Measurements from ENCODE around the gene FCER1G.

The FCER1G gene

DNA sequence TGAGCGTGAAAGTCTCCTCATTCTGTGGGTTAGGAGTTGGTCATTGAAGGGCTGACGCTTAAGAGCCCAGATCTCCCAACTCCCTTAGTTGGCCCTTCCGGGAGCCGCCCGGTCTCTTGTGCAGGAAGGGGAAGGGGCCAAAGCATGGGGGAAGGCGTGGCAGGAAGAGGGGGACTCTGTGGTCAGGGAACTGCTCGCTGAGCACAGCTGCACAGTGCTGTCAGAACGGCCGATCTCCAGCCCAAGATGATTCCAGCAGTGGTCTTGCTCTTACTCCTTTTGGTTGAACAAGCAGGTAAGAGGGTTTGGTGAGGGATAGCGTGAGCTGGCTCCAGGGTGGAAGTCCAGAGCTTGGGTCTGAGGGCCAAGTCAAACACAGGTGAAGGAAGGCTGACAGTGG is at the start of gene FCER1G:
FCER1G (plus strand) TSS at position 220 of the 400 bp plus-strand sequence; CDS start at position 247, 27 bp downstream.
- no peak for DNase-seq (ENCODE audit: low read depth, low spot score)

DNA sequence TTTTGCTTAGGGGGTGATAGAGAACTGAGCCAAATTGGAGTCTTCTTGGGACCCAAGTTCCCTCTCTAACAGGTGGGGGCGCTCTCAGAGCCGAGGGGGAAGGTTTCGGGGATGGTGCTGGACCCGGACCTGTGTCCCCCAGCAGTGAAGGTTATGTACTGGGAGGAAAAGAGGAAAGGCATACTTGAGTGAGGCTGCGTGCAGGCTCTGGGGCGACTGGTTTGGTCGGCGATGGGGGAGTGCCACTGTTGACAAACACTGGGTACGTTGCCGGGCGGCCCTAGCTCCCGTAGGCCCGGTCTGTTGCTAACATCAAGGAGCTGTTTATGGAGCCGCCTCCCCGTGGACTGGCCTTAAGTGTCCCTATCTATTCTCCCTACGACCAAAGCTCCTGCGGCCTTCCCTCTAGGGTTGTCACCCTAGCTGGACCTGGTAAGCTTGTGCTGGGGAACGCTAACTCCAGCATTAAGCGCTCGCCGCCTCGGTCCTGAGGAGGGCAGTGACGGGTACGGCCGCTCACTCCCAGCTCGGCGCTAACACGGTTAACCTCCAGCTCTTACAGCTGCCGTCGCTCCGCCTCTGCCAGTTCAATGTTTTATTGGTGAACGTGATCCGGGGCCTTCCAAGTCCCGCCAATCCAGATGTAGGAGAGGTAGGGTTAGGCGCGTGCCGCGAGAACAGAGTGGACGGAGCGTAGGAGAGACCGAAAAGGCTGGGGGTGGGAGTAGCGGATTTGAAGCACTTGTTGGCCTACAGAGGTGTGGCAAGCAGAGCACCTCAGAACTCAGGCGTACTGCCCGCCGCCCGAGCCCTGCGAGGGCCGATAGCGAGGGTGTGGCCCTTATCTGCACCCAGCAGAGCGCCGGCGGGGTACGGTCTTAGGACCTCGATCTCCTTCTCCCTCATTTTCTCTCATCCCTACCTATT is 49.1 kb upstream of the FCER1G start, which contains the start of gene PPOX:
PPOX (plus strand) TSS at position 685 of the 927 bp plus-strand sequence. CDS start 422 bp downstream, outside the sequence.
- DNase-seq (ENCODE audit: low read depth, low spot score): peak; percentile 98

DNA sequence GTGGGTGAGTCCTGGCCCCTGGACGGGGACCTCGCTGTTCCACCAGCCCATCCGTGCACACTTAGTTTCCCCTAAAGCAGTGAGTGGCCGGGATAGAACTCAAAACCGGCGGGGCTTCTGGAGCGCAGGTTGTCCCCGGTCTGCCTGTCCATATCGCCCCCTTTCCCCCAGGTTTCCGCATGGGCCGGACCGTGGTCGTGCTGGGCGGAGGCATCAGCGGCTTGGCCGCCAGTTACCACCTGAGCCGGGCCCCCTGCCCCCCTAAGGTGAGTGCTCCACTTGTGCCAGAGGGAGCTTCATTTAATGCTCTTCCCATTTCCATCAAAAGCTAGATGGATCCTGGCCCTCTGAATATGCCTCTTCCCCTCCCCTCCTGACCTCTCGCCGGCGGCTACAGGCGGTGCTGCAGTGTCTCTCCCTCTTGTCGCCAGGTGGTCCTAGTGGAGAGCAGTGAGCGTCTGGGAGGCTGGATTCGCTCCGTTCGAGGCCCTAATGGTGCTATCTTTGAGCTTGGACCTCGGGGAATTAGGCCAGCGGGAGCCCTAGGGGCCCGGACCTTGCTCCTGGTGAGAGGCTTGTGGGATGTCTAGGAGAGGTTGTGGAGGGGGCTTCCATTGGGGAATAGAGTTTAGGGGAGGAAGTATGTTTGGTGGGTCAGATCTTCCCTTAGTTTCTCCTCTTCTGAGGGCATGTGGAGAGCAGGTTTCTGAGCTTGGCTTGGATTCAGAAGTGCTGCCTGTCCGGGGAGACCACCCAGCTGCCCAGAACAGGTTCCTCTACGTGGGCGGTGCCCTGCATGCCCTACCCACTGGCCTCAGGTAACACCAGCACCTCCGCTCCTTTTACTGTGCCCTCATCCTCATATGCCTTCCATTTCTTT is 48.2 kb upstream of the FCER1G start:
- peak; percentile 68 for DNase-seq (ENCODE audit: low read depth, low spot score)

GRCh38 chr1:161168906-161169305 is 46.2 kb upstream of the FCER1G start:
- DNase-seq (ENCODE audit: low read depth, low spot score): no peak

DNA sequence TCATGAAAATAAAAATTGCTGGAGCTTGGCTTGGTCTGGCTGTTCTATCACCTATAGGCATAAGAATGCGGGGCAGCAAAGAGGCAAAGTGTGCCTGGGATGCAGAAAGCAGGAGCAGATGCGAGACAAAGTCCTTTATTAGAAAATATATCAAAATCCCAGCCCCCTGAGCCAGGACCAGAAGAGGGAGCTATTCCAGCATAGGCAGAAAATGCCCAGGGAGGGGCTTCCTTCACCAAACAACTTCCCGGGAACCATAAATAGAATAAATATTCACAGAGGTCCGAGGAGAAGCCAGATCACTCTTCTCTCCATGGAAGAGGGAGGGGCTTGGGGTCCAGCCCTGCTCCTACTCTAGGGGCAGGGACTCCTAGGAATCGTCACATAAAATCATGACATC is 43.9 kb upstream of the FCER1G start:
- no peak for DNase-seq (ENCODE audit: low read depth, low spot score)

- DNase-seq (ENCODE audit: low read depth, low spot score): no peak
These were observed 43.4 kb upstream of the FCER1G start for GRCh38 chr1:161171696-161172095.

DNA sequence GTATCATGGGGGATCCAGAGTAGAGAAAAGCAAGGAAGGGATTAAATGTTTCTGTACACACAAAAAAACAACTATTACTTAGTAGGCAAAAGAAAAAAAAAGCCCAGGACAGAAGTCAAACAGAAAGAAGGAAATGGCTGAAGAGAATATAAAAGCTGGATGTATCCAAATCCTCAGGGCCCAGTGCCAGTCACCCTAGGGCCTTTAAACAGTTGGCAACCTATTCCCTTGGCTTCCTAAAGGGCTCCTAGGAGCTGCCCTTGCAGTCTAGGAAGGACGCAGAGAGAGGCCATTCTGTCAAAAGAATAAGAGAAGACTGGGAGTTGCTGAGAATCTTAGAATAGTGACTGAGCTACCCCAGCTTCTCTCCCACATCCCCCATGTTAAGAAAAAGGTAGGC is 42.7 kb upstream of the FCER1G start:
- DNase-seq (ENCODE audit: low read depth, low spot score): no peak

GRCh38 chr1:161172776-161173376 is 42.2 kb upstream of the FCER1G start:
- no peak for DNase-seq (ENCODE audit: low read depth, low spot score)

DNA sequence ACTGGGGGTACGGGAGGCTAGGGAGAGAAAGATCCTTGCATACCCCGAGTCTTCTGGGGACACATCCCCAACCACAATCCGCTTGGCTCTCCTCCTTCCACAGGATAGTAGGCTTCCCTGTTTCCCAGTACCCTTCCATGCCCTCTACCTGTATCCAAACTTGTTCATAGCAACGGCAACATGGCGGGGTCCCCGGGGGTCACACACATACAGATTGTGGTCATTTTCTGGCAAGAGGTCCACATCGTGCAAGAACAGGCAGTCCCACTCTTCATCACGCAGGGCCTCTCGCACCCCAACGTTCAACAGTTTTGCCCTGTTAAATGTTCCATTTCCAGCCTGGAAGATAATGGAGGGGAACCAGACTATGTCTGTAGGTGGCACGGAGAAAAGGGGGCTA is 41.4 kb upstream of the FCER1G start:
- DNase-seq (ENCODE audit: low read depth, low spot score): no peak

- DNase-seq (ENCODE audit: low read depth, low spot score): no peak
These were observed 40.2 kb upstream of the FCER1G start for GRCh38 chr1:161174911-161175310.

DNA sequence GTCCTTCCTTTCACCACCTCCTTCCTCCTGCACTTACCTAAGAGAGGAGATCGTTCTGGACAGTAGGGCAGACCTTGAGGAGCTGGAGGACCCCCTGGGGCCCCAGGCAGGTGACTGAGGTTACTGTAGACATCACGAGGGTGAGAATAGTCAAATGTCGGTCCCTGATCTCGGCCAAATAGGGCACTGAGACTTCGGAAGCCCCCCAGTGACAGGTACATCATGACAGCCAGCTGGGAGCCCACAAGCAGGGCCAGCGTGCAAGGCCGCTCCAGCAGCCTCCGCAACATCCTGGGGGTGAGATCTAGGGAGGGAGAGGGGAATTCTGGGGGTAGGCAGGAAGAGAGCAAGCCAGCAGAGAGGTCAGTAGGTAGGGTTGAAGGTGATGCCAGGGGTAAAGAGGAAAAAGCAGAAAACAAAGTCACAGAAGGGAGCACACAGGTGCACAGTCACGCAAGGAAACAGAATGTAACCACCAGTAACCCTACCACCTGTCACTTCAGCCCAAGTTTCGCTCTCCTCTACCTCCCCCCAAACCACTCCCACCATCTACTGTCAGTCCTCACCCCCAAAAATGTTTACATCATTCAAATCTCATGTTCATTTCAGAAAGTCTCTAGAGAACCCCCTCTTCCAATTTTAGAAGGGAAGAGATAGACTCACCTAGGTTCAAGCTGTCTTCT is 39.2 kb upstream of the FCER1G start:
- DNase-seq (ENCODE audit: low read depth, low spot score): no peak

DNA sequence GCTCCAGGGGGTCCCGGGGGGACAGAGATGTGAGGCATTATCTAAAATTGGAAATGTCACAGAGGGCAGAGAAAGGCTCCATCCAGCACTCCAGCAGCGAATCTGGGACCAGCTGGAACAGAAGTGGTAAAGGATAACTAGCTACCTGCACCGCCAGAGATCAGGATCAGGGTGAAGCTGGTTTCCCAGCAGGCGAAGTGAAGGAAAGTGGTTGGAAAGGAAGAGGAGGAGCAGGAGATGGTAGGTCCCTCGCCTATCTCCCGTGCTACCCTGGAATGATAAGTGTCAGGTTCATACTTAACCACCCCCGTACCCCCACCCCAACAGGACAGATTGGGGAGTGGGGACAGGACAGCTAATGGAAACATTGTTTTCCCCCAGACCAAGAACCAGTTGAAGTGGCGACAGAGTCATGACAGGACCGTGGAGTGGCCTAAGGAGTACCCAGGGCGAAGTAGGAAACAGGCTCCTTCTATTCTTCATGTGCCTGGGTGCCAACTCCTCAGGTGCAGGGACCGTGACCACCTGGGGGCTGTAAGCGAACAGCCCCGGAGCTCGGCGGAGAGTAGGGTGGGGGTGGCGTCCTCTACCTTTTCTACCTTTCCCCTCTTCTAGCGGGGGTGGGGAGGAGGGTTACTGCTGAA is 38.5 kb upstream of the FCER1G start:
- DNase-seq (ENCODE audit: low read depth, low spot score): no peak

- peak; percentile 94 for DNase-seq (ENCODE audit: low read depth, low spot score)
These were observed 37.8 kb upstream of the FCER1G start, which contains the start of gene B4GALT3 for GRCh38 chr1:161177112-161177935. Gene B4GALT3, minus strand, starts transcription at chr1:161177507. Its CDS starts 1,447 bp downstream, at chr1:161176060.

- no peak for DNase-seq (ENCODE audit: low read depth, low spot score)
These were observed 37.2 kb upstream of the FCER1G start for GRCh38 chr1:161177936-161178244.

DNA sequence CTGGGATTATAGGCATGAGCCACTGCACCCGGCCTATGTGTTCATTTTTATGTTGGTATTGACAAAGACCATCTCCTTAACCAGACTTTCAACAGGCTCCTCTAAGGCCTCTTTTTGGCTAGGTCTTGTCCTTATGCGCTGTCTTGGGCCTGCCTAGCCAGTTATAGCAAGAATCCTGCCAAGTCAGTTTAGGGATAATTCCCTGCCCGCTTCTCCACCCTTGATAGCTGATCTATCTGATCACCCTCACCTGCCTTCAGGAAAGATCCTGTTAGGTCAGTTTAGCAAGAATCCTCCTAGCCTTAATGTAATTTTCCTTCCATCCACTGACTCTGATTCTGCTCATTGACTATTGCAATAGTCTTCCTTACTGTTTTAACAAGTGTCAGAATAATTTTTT is 35.4 kb upstream of the FCER1G start:
- DNase-seq (ENCODE audit: low read depth, low spot score): no peak

DNA sequence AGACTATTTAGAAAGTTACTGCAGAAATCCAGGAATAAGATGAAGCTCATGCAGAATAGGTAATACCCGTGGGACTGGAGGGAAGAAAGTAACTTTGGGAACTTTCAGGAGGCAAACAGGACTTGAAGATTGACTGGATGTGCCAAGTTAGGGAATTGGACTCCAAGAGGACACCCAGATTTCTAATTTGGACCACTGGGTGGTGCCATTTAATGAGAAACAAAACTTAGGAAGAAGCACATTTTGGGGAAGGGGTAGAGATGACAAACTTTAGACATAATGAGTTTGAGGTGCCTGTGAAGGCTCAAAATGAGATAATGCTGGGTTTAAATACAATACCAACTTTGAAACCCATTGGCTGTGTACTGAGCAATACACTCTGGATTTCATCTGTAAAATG is 34.5 kb upstream of the FCER1G start:
- no peak for DNase-seq (ENCODE audit: low read depth, low spot score)

DNA sequence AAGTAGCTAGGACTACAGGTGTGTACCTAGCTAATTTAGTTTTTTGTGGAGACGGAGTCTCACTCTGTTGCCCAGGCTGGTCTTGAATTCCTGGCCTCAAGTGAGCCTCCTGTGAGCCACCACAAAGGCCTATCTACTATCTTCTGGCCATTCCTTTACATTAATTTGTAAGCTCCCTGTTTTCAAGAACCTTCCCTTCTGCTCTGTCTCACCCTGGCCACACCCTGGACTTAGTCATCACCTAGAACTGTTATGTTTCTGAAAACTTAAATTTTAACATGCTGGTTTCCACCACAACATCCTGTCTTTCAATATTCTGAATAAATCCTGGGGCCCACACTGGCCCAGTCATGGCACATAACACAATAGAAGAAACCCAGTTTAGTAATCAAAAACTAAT is 32.9 kb upstream of the FCER1G start:
- no peak for DNase-seq (ENCODE audit: low read depth, low spot score)

GRCh38 chr1:161185282-161185682 is 29.8 kb upstream of the FCER1G start:
- no peak for DNase-seq (ENCODE audit: low read depth, low spot score)

DNA sequence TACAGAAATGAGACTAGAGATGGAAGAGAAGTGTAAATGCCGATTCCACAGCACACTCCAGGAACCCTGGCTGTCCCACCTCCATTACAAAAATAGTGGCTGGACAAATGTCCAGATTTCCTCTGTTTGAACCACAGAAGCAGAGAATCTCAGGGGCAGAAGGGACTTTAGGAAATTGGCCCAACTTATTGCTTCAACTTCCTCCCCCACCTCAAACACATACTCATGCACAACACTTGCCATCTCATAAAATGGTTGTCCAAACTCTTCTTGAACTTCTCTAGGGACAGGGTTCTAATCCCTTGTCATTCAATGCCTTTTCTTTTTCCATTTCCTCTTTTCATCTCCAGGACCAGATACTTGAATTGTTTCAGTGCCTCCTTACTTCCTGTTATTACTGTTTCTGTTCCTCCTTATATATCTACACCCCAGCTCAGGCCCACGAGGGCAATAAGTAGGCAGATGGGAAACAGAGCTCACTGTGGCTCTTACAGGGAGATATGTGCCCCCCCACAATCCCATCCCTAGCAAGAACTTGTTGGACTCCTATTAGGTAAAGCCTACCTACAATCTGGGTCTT is 29.3 kb upstream of the FCER1G start:
- DNase-seq (ENCODE audit: low read depth, low spot score): no peak

- DNase-seq (ENCODE audit: low read depth, low spot score): no peak
These were observed 27.8 kb upstream of the FCER1G start for GRCh38 chr1:161187311-161187710.
